Muscle of arm (tissue), 14 donors: ENCODE measurements around the gene ACAT2. TPM values are rescaled to one million over a fixed set of nuclear protein-coding genes. Genes with fewer than 3 reads are reported as not detected.
A peak's percentile ranks its signal among the peaks of the same experiment; 100 is the strongest.
"Not testable (repeated sequence)": the region's sequence is repeated elsewhere in the genome, so short reads cannot be mapped to it uniquely, and the experiment has no call there.

ENCODE experiments used
- DNase-seq: peaks from one replicate; pipeline ENCODE4 v3.0.0-alpha.2; 2013
- long read RNA-seq, 11 donors: transcript quantifications; one replicate each; lab custom pipeline, GENCODE V29; 2026
- polyA plus RNA-seq, 12 donors: library from polyadenylated mRNA; unstranded; fragments of 120-200 nt; gene quantifications; one replicate each; pipeline ENCODE4 v1.2.1, GENCODE V29; 2013; ENCODE audit not compliant: insufficient read length in 12 of 12

Gene ACAT2
- polyA plus RNA-seq = 10 to 100 TPM in 10 of 12 donors, 1 to 10 TPM in 1, not detected in 1; 7.8 to 30.6 (median 19.7) TPM
- long read RNA-seq, donor 1, transcript ACAT2-201 (9 exons, 3,180 nt) = major isoform, 17 of 20 reads
- long read RNA-seq, donor 1, partial matches to known transcripts = 0 of 20 reads
- long read RNA-seq, donor 1, other reads (novel, unspliced or antisense) = 0 of 20 reads
- long read RNA-seq, donor 2, transcript ACAT2-201 (9 exons, 3,180 nt) = major isoform, 15 of 15 reads
- long read RNA-seq, donor 2, partial matches to known transcripts = 0 of 15 reads
- long read RNA-seq, donor 2, other reads (novel, unspliced or antisense) = 0 of 15 reads
- long read RNA-seq, donor 3, transcript ACAT2-201 (9 exons, 3,180 nt) = major isoform, 5 of 5 reads
- long read RNA-seq, donor 3, partial matches to known transcripts = 0 of 5 reads
- long read RNA-seq, donor 3, other reads (novel, unspliced or antisense) = 0 of 5 reads
- long read RNA-seq, donor 4 = 0 reads
- long read RNA-seq, donor 5, transcript ACAT2-201 (9 exons, 3,180 nt) = major isoform, 14 of 343 reads
- long read RNA-seq, donor 5, partial matches to known transcripts = 201 of 343 reads
- long read RNA-seq, donor 5, other reads (novel, unspliced or antisense) = 128 of 343 reads
- long read RNA-seq, donor 6, transcript ACAT2-201 (9 exons, 3,180 nt) = major isoform, 5 of 46 reads
- long read RNA-seq, donor 6, partial matches to known transcripts = 41 of 46 reads
- long read RNA-seq, donor 6, other reads (novel, unspliced or antisense) = 0 of 46 reads
- long read RNA-seq, donor 7, transcript ACAT2-201 (9 exons, 3,180 nt) = major isoform, 6 of 6 reads
- long read RNA-seq, donor 7, partial matches to known transcripts = 0 of 6 reads
- long read RNA-seq, donor 7, other reads (novel, unspliced or antisense) = 0 of 6 reads
- long read RNA-seq, donor 8, transcript ACAT2-201 (9 exons, 3,180 nt) = major isoform, 5 of 6 reads
- long read RNA-seq, donor 8, partial matches to known transcripts = 0 of 6 reads
- long read RNA-seq, donor 8, other reads (novel, unspliced or antisense) = 0 of 6 reads
- long read RNA-seq, donor 9, transcript ACAT2-201 (9 exons, 3,180 nt) = major isoform, 7 of 183 reads
- long read RNA-seq, donor 9, partial matches to known transcripts = 135 of 183 reads
- long read RNA-seq, donor 9, other reads (novel, unspliced or antisense) = 41 of 183 reads
- long read RNA-seq, donor 10, transcript ACAT2-201 (9 exons, 3,180 nt) = major isoform, 5 of 5 reads
- long read RNA-seq, donor 10, partial matches to known transcripts = 0 of 5 reads
- long read RNA-seq, donor 10, other reads (novel, unspliced or antisense) = 0 of 5 reads
- long read RNA-seq, donor 11, transcript ACAT2-201 (9 exons, 3,180 nt) = major isoform, 16 of 270 reads
- long read RNA-seq, donor 11, partial matches to known transcripts = 166 of 270 reads
- long read RNA-seq, donor 11, other reads (novel, unspliced or antisense) = 88 of 270 reads

- DNase-seq = peak; percentile 95
These were observed at the start of gene ACAT2 for GRCh38 chr6:159761873-159762680. Gene ACAT2 (plus strand): TSS chr6:159762045. CDS start chr6:159762088, 43 bp downstream.

DNA sequence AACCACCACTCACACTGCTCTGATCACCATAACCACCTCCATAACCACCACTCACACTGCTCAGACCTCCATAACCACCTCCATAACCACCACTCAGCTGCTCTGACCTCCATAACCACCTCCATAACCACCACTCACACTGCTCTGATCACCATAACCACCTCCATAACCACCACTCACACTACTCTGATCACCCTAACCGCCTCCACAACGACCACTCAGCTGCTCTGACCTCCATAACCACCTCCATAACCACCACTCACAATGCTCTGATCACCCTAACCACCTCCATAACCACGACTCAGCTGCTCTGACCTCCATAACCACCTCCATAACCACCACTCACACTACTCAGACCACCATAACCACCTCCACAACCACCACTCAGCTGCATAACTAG lies 49.5 kb upstream of the ACAT2 start:
- DNase-seq = not testable (repeated sequence)

DNA sequence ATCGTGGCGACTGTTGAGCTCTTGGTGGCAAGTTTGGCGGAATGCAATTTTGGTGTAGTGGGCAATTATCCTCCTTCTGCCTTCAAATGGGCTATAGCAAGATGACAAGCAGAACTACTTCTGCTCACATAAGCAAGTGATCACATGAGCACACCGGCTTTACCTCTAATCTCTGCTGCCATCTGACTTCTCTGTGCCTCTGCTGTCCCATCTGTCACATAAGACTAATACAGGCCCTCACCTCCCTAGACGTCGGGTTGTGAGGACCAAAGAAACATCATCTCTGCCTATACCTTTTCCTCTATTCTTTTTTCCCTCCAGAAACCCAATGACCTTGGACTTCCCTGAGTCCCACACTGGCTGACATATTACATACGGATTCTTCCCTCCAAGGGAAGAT lies 47.9 kb upstream of the ACAT2 start:
- no peak for DNase-seq

- no peak for DNase-seq
These were observed 47.4 kb upstream of the ACAT2 start for GRCh38 chr6:159714404-159714803.

DNA sequence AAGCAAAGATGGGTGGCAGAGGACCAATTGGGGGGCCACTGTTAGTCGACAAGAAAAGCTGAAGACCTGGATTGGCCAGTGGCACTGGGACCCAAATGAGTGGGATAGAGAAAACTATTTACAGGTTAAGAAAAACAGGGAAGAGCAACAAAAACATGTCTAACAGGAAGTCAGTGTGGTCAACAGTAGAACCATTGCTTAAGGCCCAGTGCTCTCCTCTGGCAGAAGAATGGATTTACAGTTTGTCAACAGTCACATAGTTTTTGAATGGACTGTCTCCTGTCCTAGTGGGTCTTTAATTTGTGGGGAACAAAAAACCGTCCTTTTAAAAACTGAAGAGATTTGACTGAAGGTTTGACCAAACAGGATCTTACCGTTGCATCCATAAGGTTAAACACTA lies 46.7 kb upstream of the ACAT2 start:
- DNase-seq = no peak

GRCh38 chr6:159715605-159716004 lies 46.2 kb upstream of the ACAT2 start:
- DNase-seq = no peak

GRCh38 chr6:159716247-159717096 lies 45.4 kb upstream of the ACAT2 start:
- no peak for DNase-seq

- no peak for DNase-seq
These were observed 43.2 kb upstream of the ACAT2 start for GRCh38 chr6:159718634-159719033.

DNA sequence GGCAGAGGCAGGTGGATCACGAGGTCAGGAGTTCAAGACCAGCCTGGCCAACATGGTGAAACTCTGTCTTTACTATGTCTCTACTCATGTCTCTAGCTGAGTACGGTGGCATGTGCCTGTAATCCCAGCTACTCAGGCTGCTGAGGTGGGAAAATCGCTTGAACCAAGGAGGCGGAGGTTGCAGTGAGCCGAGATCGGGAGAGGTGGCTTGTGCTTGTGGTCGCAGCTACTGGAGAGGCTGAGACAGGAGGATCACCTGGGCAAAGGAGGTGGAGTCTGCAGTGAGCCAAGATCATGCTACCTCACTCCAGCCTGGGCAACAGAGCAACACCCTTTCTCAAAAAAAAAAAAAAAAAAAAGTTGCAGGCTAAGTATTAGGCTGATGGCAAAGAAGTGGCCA lies 42.6 kb upstream of the ACAT2 start:
- DNase-seq = no peak

DNA sequence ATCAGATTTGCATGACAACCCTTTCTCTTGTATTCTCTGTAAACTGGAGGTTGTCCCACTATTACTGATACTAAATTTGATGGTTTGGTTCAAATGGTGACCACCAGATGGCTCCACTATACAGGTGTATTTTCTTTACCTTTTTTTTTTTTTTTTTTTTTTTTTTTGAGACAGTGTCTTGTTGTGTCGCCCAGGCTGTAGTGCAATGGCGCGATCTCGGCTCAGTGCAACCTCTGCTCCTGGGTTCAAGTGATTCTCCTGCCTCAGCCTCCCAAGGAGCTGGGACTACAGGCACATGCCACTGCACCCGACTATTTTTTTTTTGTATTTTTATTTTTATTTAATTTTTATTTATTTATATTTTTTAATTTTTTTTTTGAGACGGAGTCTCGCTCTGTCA lies 41.1 kb upstream of the ACAT2 start:
- no peak for DNase-seq

GRCh38 chr6:159721981-159722380 lies 39.9 kb upstream of the ACAT2 start:
- not testable (repeated sequence) for DNase-seq

DNA sequence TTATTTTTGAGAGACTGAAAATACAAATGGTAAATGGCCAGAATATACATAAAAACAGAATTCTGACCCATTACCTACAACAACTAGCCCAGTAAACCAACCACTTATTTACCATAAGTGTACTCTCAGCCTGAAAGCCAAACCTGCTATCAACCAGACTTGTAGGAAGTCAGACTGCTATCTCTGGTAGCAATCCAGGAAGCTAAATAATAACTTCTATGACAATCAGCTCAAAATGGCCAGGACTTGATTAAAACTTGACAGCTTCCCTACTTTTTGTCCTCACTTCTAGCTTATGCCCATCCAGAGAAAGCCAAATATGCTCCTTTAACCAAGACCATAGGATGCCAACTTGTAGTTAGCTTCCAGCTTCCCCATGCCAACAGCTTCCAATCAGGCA lies 39.2 kb upstream of the ACAT2 start:
- DNase-seq = no peak

DNA sequence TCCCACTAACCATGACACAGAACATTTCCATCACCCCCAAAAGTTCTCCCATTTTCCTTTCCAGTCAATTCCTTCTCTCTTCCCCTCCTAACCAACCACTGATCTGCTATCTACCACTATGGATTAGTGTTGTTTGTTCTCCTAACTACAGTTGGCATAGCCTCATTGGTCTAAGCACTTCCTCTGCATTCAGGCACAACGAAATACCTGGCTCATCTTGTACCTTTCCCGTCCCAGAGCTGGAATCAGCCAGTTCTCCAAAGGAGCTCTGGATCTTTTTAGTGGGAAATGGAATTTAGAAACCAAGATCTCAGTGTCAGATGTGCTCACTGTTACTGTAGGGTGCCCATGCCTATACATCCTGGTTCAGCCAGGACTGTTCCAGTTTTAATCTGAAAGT lies 38.6 kb upstream of the ACAT2 start:
- no peak for DNase-seq

DNA sequence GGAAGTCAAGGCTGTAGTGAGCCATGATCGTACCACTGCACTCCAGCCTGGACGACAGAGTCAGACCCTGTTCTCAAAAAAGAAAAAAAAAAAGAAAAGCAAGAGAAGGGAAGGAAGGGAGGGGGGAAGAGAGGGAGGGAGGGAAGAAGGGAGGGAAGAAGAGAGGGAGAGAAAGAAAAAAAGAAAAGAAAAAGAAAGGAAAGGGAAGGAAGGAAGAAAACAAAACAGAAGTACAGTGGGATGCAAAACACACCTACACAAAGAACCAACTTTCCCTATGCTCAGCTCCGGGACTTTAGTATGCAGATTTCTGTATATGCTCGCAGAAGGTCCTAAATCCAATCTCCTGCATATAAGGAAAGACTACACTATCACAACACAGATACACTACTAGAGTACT lies 37.1 kb upstream of the ACAT2 start:
- no peak for DNase-seq

DNA sequence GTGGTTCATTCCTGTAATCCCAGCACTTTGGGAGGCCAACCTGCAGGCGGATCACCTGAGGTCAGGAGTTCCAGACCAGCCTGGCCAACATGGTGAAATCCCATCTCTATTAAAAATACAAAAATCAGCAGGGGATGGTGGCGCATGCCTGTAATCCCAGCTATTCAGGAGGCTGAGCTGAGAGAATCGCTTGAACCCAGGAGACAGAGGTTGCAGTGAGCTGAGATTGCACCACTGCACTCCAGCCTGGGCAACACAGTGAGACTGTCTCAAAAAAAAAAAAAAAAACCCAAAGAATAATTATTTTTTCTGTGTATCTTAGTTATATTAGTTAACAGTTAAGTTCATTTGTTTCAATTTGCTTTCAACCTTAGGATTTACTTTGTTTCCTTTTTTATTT lies 36.6 kb upstream of the ACAT2 start:
- DNase-seq = not testable (repeated sequence)

DNA sequence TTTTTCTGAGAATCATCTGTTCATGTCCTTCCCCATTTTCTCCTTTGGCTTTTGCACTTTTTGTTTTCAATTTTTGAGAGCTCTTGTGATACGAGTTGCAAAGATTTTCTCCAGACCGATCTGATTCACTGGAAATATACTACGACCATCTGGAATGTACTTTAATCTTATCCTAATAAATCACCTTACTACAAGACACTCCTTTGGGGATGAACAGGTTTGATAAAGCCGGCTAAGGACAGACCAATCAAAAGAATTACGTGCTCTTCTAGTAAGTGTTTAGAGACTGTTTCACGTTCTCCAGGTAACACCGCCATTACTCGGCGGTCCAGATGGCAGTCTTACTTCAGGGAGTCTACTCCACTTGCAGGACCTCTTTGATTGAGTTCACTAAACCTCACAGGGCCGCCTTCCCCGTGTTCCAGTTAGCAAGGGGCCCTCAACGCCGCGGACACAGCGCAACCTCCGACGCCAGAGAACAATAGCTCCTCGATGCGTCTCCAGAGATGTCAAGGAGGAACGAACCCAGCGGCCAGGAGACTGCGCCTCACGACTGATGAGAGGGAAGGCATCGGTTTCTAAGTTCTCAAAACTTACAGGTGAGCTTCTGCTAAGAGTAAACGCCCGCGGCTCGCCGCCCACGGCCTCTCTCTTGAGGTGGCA lies 35.5 kb upstream of the ACAT2 start:
- DNase-seq = peak; percentile 12

DNA sequence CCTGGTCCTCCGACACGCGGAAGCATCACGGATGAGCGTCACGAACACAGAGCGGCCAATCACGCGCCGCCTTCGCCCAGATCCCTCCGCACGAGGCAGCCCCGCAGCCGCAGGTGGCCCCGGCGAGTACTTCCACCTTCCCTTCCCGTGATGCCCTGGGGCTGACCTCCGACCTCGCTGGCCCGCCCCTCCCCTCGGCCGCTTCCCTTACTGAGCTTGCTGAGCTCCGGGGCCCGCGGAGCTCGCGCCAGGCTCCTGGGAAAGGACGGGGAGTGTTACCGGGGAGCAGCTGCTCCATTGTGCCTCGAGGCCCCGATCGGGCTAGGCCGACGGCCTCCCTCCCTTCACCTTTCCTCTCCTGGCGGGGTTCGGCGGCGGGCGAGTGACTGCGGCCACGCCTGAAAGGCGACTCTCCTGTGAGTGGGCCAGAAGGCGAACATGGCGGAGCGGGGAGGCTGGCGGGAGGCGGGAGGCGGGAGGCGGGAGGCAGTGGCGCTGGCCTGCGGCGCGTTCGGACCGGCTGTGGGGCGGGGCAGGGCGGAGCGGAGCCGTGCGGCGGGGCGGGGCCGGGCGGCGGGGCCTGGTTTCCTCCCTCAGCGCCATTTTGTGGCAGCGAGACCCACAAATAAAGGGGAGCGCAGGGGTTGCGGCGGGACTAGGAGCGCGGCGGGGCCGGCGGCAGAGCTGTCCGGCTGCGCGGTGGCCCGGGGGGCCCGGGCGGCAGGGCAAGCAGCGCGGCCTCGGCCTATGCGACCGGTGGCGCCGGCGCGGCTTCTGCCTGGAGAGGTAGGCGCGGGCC lies 34.7 kb upstream of the ACAT2 start, which contains the start of gene WTAP:
WTAP (plus strand) TSS at position 589 of the 799 bp plus-strand sequence. CDS start 8,760 bp downstream, outside the sequence.
- peak; percentile 94 for DNase-seq
